Measurements from ENCODE around the gene USP21.

DNA sequence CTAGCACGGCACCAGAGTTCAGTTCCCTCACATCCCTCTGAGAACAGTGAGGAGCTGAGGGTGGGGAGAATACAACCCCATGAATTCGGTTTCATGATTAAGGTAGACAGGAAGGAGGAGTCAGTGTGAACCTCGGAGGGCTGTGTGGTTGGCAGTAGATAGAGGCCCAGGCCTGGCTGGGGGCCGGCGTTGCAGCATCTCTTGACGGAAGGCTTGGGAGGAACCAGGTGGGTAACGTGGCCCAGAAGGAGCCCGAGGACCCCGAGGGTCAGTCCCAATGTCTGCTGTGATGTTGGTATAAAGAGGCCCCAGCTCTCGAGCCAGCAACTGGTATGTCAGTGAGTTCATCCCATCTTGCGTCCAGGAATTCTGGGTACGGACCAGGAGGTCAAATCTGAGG, 12.4 kb downstream of the USP21 start:
- TF ChIP-seq, protein P1, sequence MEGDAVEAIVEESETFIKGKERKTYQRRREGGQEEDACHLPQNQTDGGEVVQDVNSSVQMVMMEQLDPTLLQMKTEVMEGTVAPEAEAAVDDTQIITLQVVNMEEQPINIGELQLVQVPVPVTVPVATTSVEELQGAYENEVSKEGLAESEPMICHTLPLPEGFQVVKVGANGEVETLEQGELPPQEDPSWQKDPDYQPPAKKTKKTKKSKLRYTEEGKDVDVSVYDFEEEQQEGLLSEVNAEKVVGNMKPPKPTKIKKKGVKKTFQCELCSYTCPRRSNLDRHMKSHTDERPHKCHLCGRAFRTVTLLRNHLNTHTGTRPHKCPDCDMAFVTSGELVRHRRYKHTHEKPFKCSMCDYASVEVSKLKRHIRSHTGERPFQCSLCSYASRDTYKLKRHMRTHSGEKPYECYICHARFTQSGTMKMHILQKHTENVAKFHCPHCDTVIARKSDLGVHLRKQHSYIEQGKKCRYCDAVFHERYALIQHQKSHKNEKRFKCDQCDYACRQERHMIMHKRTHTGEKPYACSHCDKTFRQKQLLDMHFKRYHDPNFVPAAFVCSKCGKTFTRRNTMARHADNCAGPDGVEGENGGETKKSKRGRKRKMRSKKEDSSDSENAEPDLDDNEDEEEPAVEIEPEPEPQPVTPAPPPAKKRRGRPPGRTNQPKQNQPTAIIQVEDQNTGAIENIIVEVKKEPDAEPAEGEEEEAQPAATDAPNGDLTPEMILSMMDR (IDR thresholded peaks at IDR 0.05), result no peak
- TF ChIP-seq POLR2A (IDR thresholded peaks at IDR 0.05), result no peak

All from heart left ventricle (tissue), 13 donors.